ENCODE data around the gene NACA2. TPM values are rescaled to one million over a fixed set of nuclear protein-coding genes. Genes with fewer than 3 reads are reported as not detected.
A peak's percentile ranks its signal among the peaks of the same experiment; 100 is the strongest.
"Not testable (repeated sequence)": the region's sequence is repeated elsewhere in the genome, so short reads cannot be mapped to it uniquely, and the experiment has no call there.

Gene NACA2
- total RNA-seq, 1 donor from 2014 or later, result not detected

GRCh38 chr17:61599608-61600007, 8.6 kb upstream of the NACA2 start:
- no peak for DNase-seq (ENCODE audit: low read depth in 2 of 2)

GRCh38 chr17:61598014-61598413, 7.0 kb upstream of the NACA2 start:
- DNase-seq (ENCODE audit: low read depth in 2 of 2), result no peak

GRCh38 chr17:61597607-61598006, 6.6 kb upstream of the NACA2 start:
- no peak for DNase-seq (ENCODE audit: low read depth in 2 of 2)

GRCh38 chr17:61595418-61596186, 4.6 kb upstream of the NACA2 start:
- no peak for DNase-seq (ENCODE audit: low read depth in 2 of 2)

- DNase-seq (ENCODE audit: low read depth in 2 of 2), result no peak
Observed at GRCh38 chr17:61594294-61594825, 3.3 kb upstream of the NACA2 start.

GRCh38 chr17:61593426-61593825, 2.4 kb upstream of the NACA2 start:
- no peak for DNase-seq (ENCODE audit: low read depth in 2 of 2)

GRCh38 chr17:61591930-61592329, 911 bp upstream of the NACA2 start:
- no peak for DNase-seq (ENCODE audit: low read depth in 2 of 2)

- DNase-seq (ENCODE audit: low read depth in 2 of 2), result no peak
Observed at GRCh38 chr17:61589990-61590389, 1.0 kb downstream of the NACA2 start.

- no peak for DNase-seq (ENCODE audit: low read depth in 2 of 2)
Observed at GRCh38 chr17:61587807-61588660, 3.0 kb downstream of the NACA2 start.

- DNase-seq (ENCODE audit: low read depth in 2 of 2), result no peak
Observed at GRCh38 chr17:61587242-61587641, 3.8 kb downstream of the NACA2 start.

- not testable (repeated sequence) for DNase-seq (ENCODE audit: low read depth in 2 of 2)
Observed at GRCh38 chr17:61586622-61587021, 4.4 kb downstream of the NACA2 start.

GRCh38 chr17:61586031-61586566, 4.9 kb downstream of the NACA2 start:
- DNase-seq (ENCODE audit: low read depth in 2 of 2), result no peak

GRCh38 chr17:61584866-61585265, 6.2 kb downstream of the NACA2 start:
- no peak for DNase-seq (ENCODE audit: low read depth in 2 of 2)

GRCh38 chr17:61584266-61584665, 6.8 kb downstream of the NACA2 start:
- DNase-seq (ENCODE audit: low read depth in 2 of 2), result no peak

GRCh38 chr17:61583660-61584264, 7.3 kb downstream of the NACA2 start:
- DNase-seq (ENCODE audit: low read depth in 2 of 2), result no peak

- DNase-seq (ENCODE audit: low read depth in 2 of 2), result peak; percentile 4 to 53
Observed at GRCh38 chr17:61583242-61583641, 7.8 kb downstream of the NACA2 start.

GRCh38 chr17:61582593-61582992, 8.4 kb downstream of the NACA2 start:
- DNase-seq (ENCODE audit: low read depth in 2 of 2), result no peak

- DNase-seq (ENCODE audit: low read depth in 2 of 2), result no peak
Observed at GRCh38 chr17:61581611-61582349, 9.2 kb downstream of the NACA2 start.

GRCh38 chr17:61580502-61580901, 10.5 kb downstream of the NACA2 start:
- DNase-seq (ENCODE audit: low read depth in 2 of 2), result no peak

- DNase-seq (ENCODE audit: low read depth in 2 of 2), result no peak
Observed at GRCh38 chr17:61579961-61580360, 11.1 kb downstream of the NACA2 start.

- DNase-seq (ENCODE audit: low read depth in 2 of 2), result no peak
Observed at GRCh38 chr17:61579347-61579746, 11.7 kb downstream of the NACA2 start.
